K562 (cell line): Measurements from ENCODE around the gene DYNC2H1. TPM values are rescaled to one million over a fixed set of nuclear protein-coding genes. Genes with fewer than 3 reads are reported as not detected.

Experiments
- ATAC-seq: fragments of 200-7000 bp; cut with Tn5 transposase; 3 replicates; pipeline ENCODE4 v1.9.1; 2020; ENCODE audit warnings: moderate library complexity
- BruUV-seq: library from RNA; stranded (reverse); fragments of 400-500 nt; replicated peaks from 2 replicates; lab custom pipeline; 2021; lab: Mats Ljungman, UMichigan
- CTCF ChIA-PET: fragments of 300-600 bp; formaldehyde crosslinking; extraction: SDS; loops from one replicate; lab custom pipeline; 2021; ENCODE audit warnings: low intra/inter-chr PET ratio; lab: Yijun Ruan, JAX
- POLR2A ChIA-PET: fragments of 300-600, 350-650 bp; sonication (Branson Sonifier 250); formaldehyde crosslinking; extraction: SDS; loops from one replicate; lab custom pipeline; 2021; ENCODE audit warnings: antibody characterized with exemption, inconsistent platforms; lab: Yijun Ruan, JAX
- DNase-seq, 4 experiments: peaks; one replicate each; pipeline versions ENCODE4 v3.0.0 to v3.0.0-alpha.2; 2011 to 2018; ENCODE audit warnings: low spot score in 3 of 4, mixed read lengths in 3 of 4; ENCODE audit errors: extremely low read depth in 1 of 4
- FAIRE-seq: peaks from 2 replicates; lab custom pipeline; 2011; peaks lifted over from hg19 to GRCh38; lab: Jason Lieb, UNC
- H2AFZ ChIP-seq: 2 replicates; pipeline ENCODE4 v1.6.0; 2011; ENCODE audit warnings: low read depth, low read length, control low read depth, inconsistent platforms
- H3K27ac ChIP-seq: fragments of 200-600 bp; 3 replicates; pipeline ENCODE4 v1.8.0; 2011; ENCODE audit warnings: low read depth, mild to moderate bottlenecking, control low read depth, inconsistent platforms, low read length, moderate library complexity, mixed read lengths; ENCODE audit errors: extremely low read depth
- H3K27me3 ChIP-seq, 2 experiments: fragments of 300-600 bp in 1 of 2; 2 replicates in 1 of 2; 3 replicates in 1 of 2; pipeline versions ENCODE4 v1.6.0 to v1.8.0; 2011; ENCODE audit warnings: inconsistent platforms in 2 of 2, low read length in 2 of 2, mild to moderate bottlenecking in 1 of 2, mixed read lengths in 1 of 2, moderate library complexity in 1 of 2; ENCODE audit not compliant: control insufficient read depth in 2 of 2, insufficient read depth in 2 of 2
- H3K36me3 ChIP-seq: fragments of 300-600 bp; 3 replicates; pipeline ENCODE4 v1.8.0; 2011; ENCODE audit warnings: mild to moderate bottlenecking, low read length, inconsistent platforms; ENCODE audit not compliant: control insufficient read depth, insufficient read depth
- H3K4me1 ChIP-seq, 2 experiments: fragments of 200-600 bp in 1 of 2; replicated peaks in 1 of 2; 2 replicates in 1 of 2; 3 replicates in 1 of 2; pipeline versions ENCODE4 v1.5.1 to v1.8.0; 2011; ENCODE audit warnings: inconsistent platforms in 2 of 2, low read length in 2 of 2, mild to moderate bottlenecking in 1 of 2, mixed read lengths in 1 of 2, moderate library complexity in 1 of 2; ENCODE audit not compliant: control insufficient read depth in 2 of 2, insufficient read depth in 2 of 2
- H3K4me2 ChIP-seq: 2 replicates; pipeline ENCODE4 v1.6.1; 2011; ENCODE audit warnings: low read length, control low read depth, inconsistent platforms, mixed read lengths; ENCODE audit not compliant: insufficient read depth
- H3K4me3 ChIP-seq: fragments of 200-600 bp; sonication (generic), shearing (Covaris generic); 2 replicates; pipeline ENCODE4 v1.5.1; 2016; ENCODE audit warnings: control low read depth, inconsistent platforms
- H3K79me2 ChIP-seq: fragments of 200-600 bp; 3 replicates; pipeline ENCODE4 v1.8.0; 2011; ENCODE audit warnings: low read length, inconsistent platforms; ENCODE audit not compliant: control insufficient read depth, insufficient read depth
- H3K9ac ChIP-seq, 2 experiments: 2 replicates each; pipeline versions ENCODE4 v1.6.0 to v1.6.1; 2011; ENCODE audit warnings: low read depth in 2 of 2, low read length in 2 of 2, control low read depth in 1 of 2, inconsistent platforms in 1 of 2, mild to moderate bottlenecking in 1 of 2, mixed read lengths in 1 of 2; ENCODE audit not compliant: insufficient read depth in 1 of 2
- H3K9me1 ChIP-seq: one replicate; pipeline ENCODE4 v1.6.0; 2011; ENCODE audit warnings: inconsistent platforms, mild to moderate bottlenecking, low read length, moderate library complexity; ENCODE audit not compliant: control insufficient read depth, insufficient read depth
- H3K9me3 ChIP-seq: replicated peaks from 2 replicates; pipeline ENCODE4 v1.5.1; 2011; ENCODE audit warnings: low read depth, low read length, inconsistent platforms; ENCODE audit not compliant: control insufficient read depth, insufficient read depth
- H4K20me1 ChIP-seq: replicated peaks from 2 replicates; pipeline ENCODE4 v1.6.1; 2011; ENCODE audit warnings: low read length, inconsistent platforms, mixed read lengths; ENCODE audit not compliant: control insufficient read depth, insufficient read depth
- CEBPB ChIP-seq: fragments of 450-650 bp; IDR thresholded peaks from 2 replicates; pipeline ENCODE4 v1.6.1; 2016; ENCODE audit warnings: missing genetic modification characterization, missing compliant biosample characterization
- SIN3B ChIP-seq: fragments of 450-650 bp; IDR thresholded peaks from 2 replicates; pipeline ENCODE4 v1.6.1; 2017; ENCODE audit warnings: low read depth, mild to moderate bottlenecking, moderate library complexity
- WGBS: fragments of 100-300 bp; shearing (Covaris generic); methylation state at CpG from one replicate; pipeline ENCODE4 v1.1.6; 2016; ENCODE audit warnings: low coverage, mixed read lengths; ENCODE audit not compliant: insufficient coverage; ENCODE audit errors: missing lambda C conversion rate; 5-methylcytosine and 5-hydroxymethylcytosine counted together
- in situ Hi-C: fragments of 300-500 bp; cut with MboI; formaldehyde crosslinking; loops from 4 replicates; pipeline ENCODE4 v1.15.0; 2018; ENCODE audit warnings: inconsistent platforms, mixed read lengths
- intact Hi-C: fragments of 100-400 bp; cut with micrococcal nuclease; formaldehyde crosslinking; loops from 2 replicates; pipeline ENCODE4 v1.14.2; 2022
- polyA plus RNA-seq, 8 experiments: library from polyadenylated mRNA; depleted of rRNA in 4 of 8; stranded (reverse) in 5 of 8; unstranded in 3 of 8; fragments of >200 nt; fragmentation: Nextera tagmentation in 2 of 8; fragmentation: Illumina TruSeq in 1 of 8; extraction: Ambion mirVana in 2 of 8; extraction: Trizol in 1 of 8; gene quantifications; 2 replicates each; pipeline versions ENCODE4 v1.2.1 to v1.2.3, GENCODE V29; 2011 to 2014; ENCODE audit warnings: inconsistent platforms in 1 of 8, missing spikeins in 1 of 8
- total RNA-seq, 7 experiments: library from RNA; depleted of rRNA in 6 of 7; stranded (reverse); fragments of >200 nt in 6 of 7; fragmentation: Illumina TruSeq in 2 of 7; extraction: Trizol in 2 of 7; gene quantifications; 2 replicates each; pipeline versions ENCODE4 v1.2.1 to v1.2.3, GENCODE V29; 2011 to 2021; ENCODE audit warnings: low replicate concordance in 1 of 7
- TF ChIP-seq, protein P1 (sequence below): fragments of 250-450 bp; sonication (Bioruptor Pico); IDR thresholded peaks from 2 replicates; pipeline ENCODE4 v1.5.0; 2021; ENCODE audit warnings: mild to moderate bottlenecking, borderline replicate concordance

Gene DYNC2H1
- total and polyA plus RNA-seq, 9 of the 15 experiments (the other 6 are each of a cell fraction or from before 2014, with no cell fraction given) = 0.08 to 0.64 (median 0.20) TPM

DNA sequence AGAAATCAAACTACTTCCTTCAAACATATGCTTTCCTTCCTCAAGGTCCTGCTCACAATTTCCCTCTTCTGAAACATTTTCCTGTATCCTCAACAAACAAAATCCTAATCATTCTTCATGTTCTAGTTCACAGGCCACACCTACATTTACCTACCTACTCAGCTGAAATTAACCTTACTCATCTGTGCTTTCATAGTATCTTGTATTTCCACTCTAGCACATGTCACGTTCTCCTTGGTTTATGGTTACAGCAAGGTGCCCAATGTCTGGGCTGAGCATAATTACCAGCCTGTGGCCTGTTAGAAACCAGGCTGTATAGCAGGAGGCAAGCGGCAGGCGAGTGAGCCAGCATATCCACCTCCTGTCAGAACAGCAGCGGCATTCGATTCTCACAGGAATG is 30.5 kb upstream of the DYNC2H1 start (continued):
- no peak for TF ChIP-seq SIN3B

DNA sequence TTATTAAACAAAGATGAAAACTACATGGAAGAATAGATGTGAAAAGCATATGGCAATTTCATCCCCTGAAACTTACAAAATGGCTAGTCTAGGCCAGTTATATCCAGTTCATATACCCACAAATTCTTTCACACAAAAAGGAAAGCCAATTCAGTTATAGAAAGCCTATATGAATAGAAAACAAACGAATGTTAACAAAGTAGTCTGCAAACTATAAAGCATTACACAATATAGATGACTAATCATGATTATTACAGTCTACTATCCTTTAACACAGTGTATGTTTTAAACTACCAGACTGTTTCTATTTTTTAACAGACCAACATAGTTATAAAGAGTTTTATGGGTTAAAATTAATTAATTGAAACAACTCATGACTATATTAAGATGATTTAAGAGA is 29.4 kb upstream of the DYNC2H1 start:
- FAIRE-seq = no peak
- Histone ChIP-seq H3K9me3 (no peaks in the 10 kb centered on the region), H3K27ac (no peak overlapping the region), H3K79me2 (peaks cover 72% of the 10 kb centered on the region), H3K9me1 (no peaks in the 10 kb centered on the region), H3K4me3 (no peak overlapping the region), H3K4me2 (no peak overlapping the region), H2AFZ (no peak overlapping the region), H3K9ac (no peak overlapping the region), H3K36me3 (peaks cover 94% of the 10 kb centered on the region), H4K20me1 (no peaks in the 10 kb centered on the region), H3K4me1 (no peaks in the 10 kb centered on the region), H3K27me3 (no peaks in the 10 kb centered on the region)
- in situ Hi-C loops (no loop called here), intact Hi-C loops (no loop called here)
- DNase-seq = no peak
- POLR2A ChIA-PET = no interaction called here
- 55% methylated on average over 1 of the region's 1 CpG for WGBS
- TF ChIP-seq CEBPB (tag) = 0 out of 2 replicates have a peak, but pooled peaks have one; percentile 9
- TF ChIP-seq, protein P1, sequence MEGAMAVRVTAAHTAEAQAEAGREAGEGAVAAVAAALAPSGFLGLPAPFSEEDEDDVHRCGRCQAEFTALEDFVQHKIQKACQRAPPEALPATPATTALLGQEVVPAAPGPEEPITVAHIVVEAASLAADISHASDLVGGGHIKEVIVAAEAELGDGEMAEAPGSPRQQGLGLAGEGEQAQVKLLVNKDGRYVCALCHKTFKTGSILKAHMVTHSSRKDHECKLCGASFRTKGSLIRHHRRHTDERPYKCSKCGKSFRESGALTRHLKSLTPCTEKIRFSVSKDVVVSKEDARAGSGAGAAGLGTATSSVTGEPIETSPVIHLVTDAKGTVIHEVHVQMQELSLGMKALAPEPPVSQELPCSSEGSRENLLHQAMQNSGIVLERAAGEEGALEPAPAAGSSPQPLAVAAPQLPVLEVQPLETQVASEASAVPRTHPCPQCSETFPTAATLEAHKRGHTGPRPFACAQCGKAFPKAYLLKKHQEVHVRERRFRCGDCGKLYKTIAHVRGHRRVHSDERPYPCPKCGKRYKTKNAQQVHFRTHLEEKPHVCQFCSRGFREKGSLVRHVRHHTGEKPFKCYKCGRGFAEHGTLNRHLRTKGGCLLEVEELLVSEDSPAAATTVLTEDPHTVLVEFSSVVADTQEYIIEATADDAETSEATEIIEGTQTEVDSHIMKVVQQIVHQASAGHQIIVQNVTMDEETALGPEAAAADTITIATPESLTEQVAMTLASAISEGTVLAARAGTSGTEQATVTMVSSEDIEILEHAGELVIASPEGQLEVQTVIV (CRISPR knock-in tag) = no peak
- CTCF ChIA-PET = no interaction called here
- no peak for ATAC-seq
- no TSS peak for BruUV-seq
